HCT116 (cell line): ENCODE data around the gene MTRFR. TPM values are rescaled to one million over a fixed set of nuclear protein-coding genes. Genes with fewer than 3 reads are reported as not detected.

ENCODE experiments used
- ATF3 ChIP-seq: IDR thresholded peaks from 2 replicates; pipeline ENCODE4 v1.6.1; 2012
- CBX3 ChIP-seq: IDR thresholded peaks from 2 replicates; pipeline ENCODE4 v1.6.1; 2012; ENCODE audit warnings: low read depth
- EGR1 ChIP-seq: IDR thresholded peaks from 2 replicates; pipeline ENCODE4 v1.6.1; 2012; ENCODE audit warnings: low read depth
- ELF1 ChIP-seq: IDR thresholded peaks from 2 replicates; pipeline ENCODE4 v1.6.1; 2012; ENCODE audit warnings: low read depth, borderline replicate concordance
- POLR2AphosphoS5 ChIP-seq: IDR thresholded peaks from 2 replicates; pipeline ENCODE4 v1.6.1; 2011; ENCODE audit warnings: mild to moderate bottlenecking, low read depth, low read length, moderate library complexity
- SP1 ChIP-seq: IDR thresholded peaks from 2 replicates; pipeline ENCODE4 v1.6.1; 2012; ENCODE audit warnings: low read depth
- TCF7L2 ChIP-seq: IDR thresholded peaks from 2 replicates; pipeline ENCODE4 v1.7.0; 2011; ENCODE audit warnings: borderline replicate concordance, inconsistent platforms; ENCODE audit not compliant: insufficient read depth, insufficient read length; ENCODE audit errors: extremely low read depth
- YY1 ChIP-seq: IDR thresholded peaks from 2 replicates; pipeline ENCODE4 v1.6.1; 2011; ENCODE audit warnings: low read length, low read depth, moderate library complexity, mild to moderate bottlenecking; ENCODE audit not compliant: insufficient replicate concordance; ENCODE audit errors: extremely low read depth
- ZFX ChIP-seq: fragments of 450-650 bp; IDR thresholded peaks from 2 replicates; pipeline ENCODE4 v1.6.1; 2017
- ZNF274 ChIP-seq: fragments of 200-500 bp; sonication (Bioruptor generic); IDR thresholded peaks from 2 replicates; pipeline ENCODE4 v1.6.1; 2014; ENCODE audit warnings: mild to moderate bottlenecking, low read depth, low read length, inconsistent platforms
- total RNA-seq: library from RNA; stranded (reverse); gene quantifications from one replicate; pipeline ENCODE4 v1.2.1, GENCODE V29; 2021; ENCODE audit not compliant: unreplicated experiment

Gene MTRFR
- total RNA-seq, 1 experiment from 2014 or later: 27.0 TPM

DNA sequence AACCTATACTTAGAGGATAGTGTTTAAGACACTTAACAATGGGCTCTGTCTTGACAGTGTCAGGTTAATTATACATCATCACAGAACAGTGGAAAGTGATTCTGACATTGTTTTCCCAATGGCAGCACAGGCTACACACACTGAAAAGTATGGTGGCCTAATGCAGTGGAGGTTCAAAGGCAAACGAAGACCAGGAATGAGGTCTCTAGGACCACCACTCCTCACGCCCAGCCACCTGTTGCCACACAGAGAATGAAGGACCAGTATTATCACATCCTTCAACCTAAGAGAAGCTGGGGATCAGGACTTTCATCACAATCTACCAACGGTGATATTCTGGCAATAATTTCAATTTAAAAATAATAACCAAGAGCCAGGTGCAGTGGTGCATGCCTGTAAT is 73.0 kb downstream of the MTRFR start (continued):
- no peak for TF ChIP-seq CBX3
- no peak for TF ChIP-seq ATF3
- TF ChIP-seq YY1: no peak
- no peak for TF ChIP-seq ZNF274
- TF ChIP-seq ELF1: no peak
- TF ChIP-seq SP1: no peak
- no peak for TF ChIP-seq EGR1
- TF ChIP-seq POLR2AphosphoS5: no peak
- TF ChIP-seq TCF7L2: no peak
- TF ChIP-seq ZFX: no peak

Other genes with a start within 250 kb of the MTRFR start
- gene PITPNM2, start 82.3 kb upstream of the MTRFR start, total RNA-seq: 15.2 TPM
- gene MPHOSPH9, start 295 bp upstream of the MTRFR start, total RNA-seq: 44.9 TPM
- gene CDK2AP1, start 38.4 kb downstream of the MTRFR start, total RNA-seq: 151 TPM
- 43.8 TPM for gene SBNO1, start 131.4 kb downstream of the MTRFR start, total RNA-seq
- 64.8 TPM for gene KMT5A, start 150.7 kb downstream of the MTRFR start, total RNA-seq
- 2.3 TPM for gene RILPL2, start 203.2 kb downstream of the MTRFR start, total RNA-seq
- gene SNRNP35, start 224.7 kb downstream of the MTRFR start, total RNA-seq: 12.4 TPM